Gastroesophageal sphincter (tissue), 4 donors: Measurements from ENCODE around the gene RRP15. TPM values are rescaled to one million over a fixed set of nuclear protein-coding genes. Genes with fewer than 3 reads are reported as not detected.
"Not testable (repeated sequence)": the region's sequence is repeated elsewhere in the genome, so short reads cannot be mapped to it uniquely, and the experiment has no call there.

Experiments used
- ATAC-seq: fragments of 150-250 bp; one replicate; pipeline ENCODE4 v1.9.1; 2016; ENCODE audit warnings: mild to moderate bottlenecking, moderate library complexity
- H3K27ac ChIP-seq, 4 donors: fragments of 200-600 bp; sonication (generic) in 3 of 4; 1 replicate in 3 of 4; 2 replicates in 1 of 4; pipeline ENCODE4 v1.5.1; 2016 to 2019
- H3K27me3 ChIP-seq: fragments of 200-600 bp; sonication (generic); one replicate; pipeline ENCODE4 v1.5.1; 2019
- H3K36me3 ChIP-seq, 2 donors: fragments of 200-600 bp; sonication (generic); one replicate each; pipeline ENCODE4 v1.5.1; 2019; ENCODE audit warnings: control low read depth in 1 of 2
- H3K4me1 ChIP-seq, 3 donors: fragments of 200-600 bp; sonication (generic); 1 replicate in 2 of 3; 2 replicates in 1 of 3; pipeline ENCODE4 v1.5.1; 2016 to 2019; ENCODE audit warnings: control low read depth in 2 of 3
- H3K4me3 ChIP-seq, 2 donors: fragments of 200-600 bp; sonication (generic); one replicate each; pipeline ENCODE4 v1.5.1; 2019; ENCODE audit warnings: mild to moderate bottlenecking in 1 of 2, moderate library complexity in 1 of 2
- H3K9me3 ChIP-seq, 3 donors: fragments of 200-600 bp; sonication (generic); one replicate each; pipeline ENCODE4 v1.5.1; 2017 to 2019; ENCODE audit warnings: control low read depth in 2 of 3
- CTCF ChIP-seq, 4 experiments: fragments of 200-600 bp in 2 of 4; fragments of 450-650 bp in 2 of 4; sonication (generic) in 1 of 4; IDR thresholded peaks; one replicate each; pipeline ENCODE4 v1.5.1; 2017 to 2019; ENCODE audit warnings: antibody characterized with exemption in 4 of 4, mild to moderate bottlenecking in 2 of 4, moderate library complexity in 2 of 4
- EP300 ChIP-seq: sonication (generic); formaldehyde crosslinking; IDR thresholded peaks from one replicate; pipeline ENCODE4 v1.6.1; 2017; ENCODE audit warnings: antibody characterized with exemption, mild to moderate bottlenecking
- POLR2A ChIP-seq, 2 donors: fragments of 450-650 bp; IDR thresholded peaks; one replicate each; pipeline ENCODE4 v1.6.1; 2017; ENCODE audit warnings: antibody characterized with exemption in 2 of 2, mild to moderate bottlenecking in 2 of 2, moderate library complexity in 1 of 2
- POLR2AphosphoS5 ChIP-seq: sonication (generic); formaldehyde crosslinking; IDR thresholded peaks from one replicate; pipeline ENCODE4 v1.6.1; 2017; ENCODE audit warnings: antibody characterized with exemption
- WGBS, 2 donors: methylation state at CpG; one replicate each; pipeline ENCODE4 v1.1.5; 2018; ENCODE audit warnings: low coverage in 1 of 2; 5-methylcytosine and 5-hydroxymethylcytosine counted together
- total RNA-seq, 4 donors: library from RNA; depleted of rRNA; stranded (reverse); fragments of >200 nt; gene quantifications; one replicate each; pipeline ENCODE4 v1.1.0, GENCODE V29; 2016

Gene RRP15
- total RNA-seq, 4 donors from 2014 or later = 7.0 to 13.5 (median 9.4) TPM

GRCh38 chr1:218317061-218317460 is 32.0 kb downstream of the RRP15 start:
- Histone ChIP-seq H3K27me3 (no peaks in the 10 kb centered on the region), H3K4me3 (no peak overlapping the region), H3K4me1 (no peaks in the 10 kb centered on the region), H3K27ac (no peak overlapping the region), H3K9me3 (no peaks in the 10 kb centered on the region), H3K36me3 (peaks cover 0 to 5% of the 10 kb centered on the region in 2 donors)
- 89 to 95% methylated on average over 5 of the region's 5 CpGs for WGBS, 2 donors
- ATAC-seq = no peak
- TF ChIP-seq POLR2AphosphoS5 = no peak
- TF ChIP-seq EP300 = no peak

GRCh38 chr1:218320182-218320581 is 35.1 kb downstream of the RRP15 start:
- not testable (repeated sequence) for H3K4me3 ChIP-seq, H3K27me3 ChIP-seq, H3K27ac ChIP-seq, H3K4me1 ChIP-seq, ATAC-seq, H3K9me3 ChIP-seq
- no CpG with 5 or more reads among the region's 3 CpGs for WGBS, 2 donors
- H3K36me3 ChIP-seq = peaks cover 0 to 26% of the 10 kb centered on the region in 2 donors

- no peak for ATAC-seq
- 92% methylated on average over 14 of the region's 17 CpGs; no CpG with 5 or more reads in 1 of the 2 donors for WGBS, 2 donors
- Histone ChIP-seq H3K4me1 (no peaks in the 10 kb centered on the region), H3K9me3 (no peaks in the 10 kb centered on the region), H3K36me3 (peaks cover 0 to 35% of the 10 kb centered on the region in 2 donors), H3K27ac (no peak overlapping the region), H3K27me3 (no peaks in the 10 kb centered on the region), H3K4me3 (no peak overlapping the region)
- TF ChIP-seq EP300 = no peak
- TF ChIP-seq POLR2A (IDR thresholded peaks at IDR 0.05) = no peak
- no peak for TF ChIP-seq POLR2AphosphoS5
- TF ChIP-seq CTCF (IDR thresholded peaks at IDR 0.05) = no peak
These were observed 37.7 kb downstream of the RRP15 start for GRCh38 chr1:218322762-218323161.

GRCh38 chr1:218323568-218324225 is 38.6 kb downstream of the RRP15 start:
- no peak overlapping the region for H3K4me3 ChIP-seq
- 100% methylated on average over 4 of the region's 21 CpGs; no CpG with 5 or more reads in 1 of the 2 donors for WGBS, 2 donors
- H3K27me3 ChIP-seq = no peaks in the 10 kb centered on the region
- no peaks in the 10 kb centered on the region for H3K9me3 ChIP-seq
- peaks cover 0 to 35% of the 10 kb centered on the region in 2 donors for H3K36me3 ChIP-seq
- no peak for ATAC-seq
- no peaks in the 10 kb centered on the region for H3K4me1 ChIP-seq
- TF ChIP-seq POLR2AphosphoS5 (no peak), CTCF (IDR thresholded peaks at IDR 0.05) (no peak), EP300 (no peak), POLR2A (IDR thresholded peaks at IDR 0.05) (no peak)
- H3K27ac ChIP-seq = no peak overlapping the region

- H3K36me3 ChIP-seq = peaks cover 0 to 35% of the 10 kb centered on the region in 2 donors
- no peak for TF ChIP-seq EP300
- TF ChIP-seq POLR2A (IDR thresholded peaks at IDR 0.05) = no peak
- no peak for TF ChIP-seq POLR2AphosphoS5
- no peak for TF ChIP-seq CTCF (IDR thresholded peaks at IDR 0.05)
- no peak overlapping the region for H3K4me3 ChIP-seq
- H3K27ac ChIP-seq = no peak overlapping the region
- ATAC-seq = no peak
- H3K9me3 ChIP-seq = no peaks in the 10 kb centered on the region
- H3K27me3 ChIP-seq = no peaks in the 10 kb centered on the region
- 92 to 100% methylated on average over 2 to 5 of the region's 20 CpGs for WGBS, 2 donors
- no peaks in the 10 kb centered on the region for H3K4me1 ChIP-seq
These were observed 39.1 kb downstream of the RRP15 start for GRCh38 chr1:218324226-218324580.

- ATAC-seq = no peak
- H3K27me3 ChIP-seq = no peaks in the 10 kb centered on the region
- H3K36me3 ChIP-seq = peaks cover 0 to 27% of the 10 kb centered on the region in 2 donors
- H3K4me3 ChIP-seq = no peak overlapping the region
- 60 to 98% methylated on average over 2 to 3 of the region's 3 CpGs for WGBS, 2 donors
- no peaks in the 10 kb centered on the region for H3K9me3 ChIP-seq
- no peak for TF ChIP-seq EP300
- TF ChIP-seq POLR2AphosphoS5 = no peak
- TF ChIP-seq CTCF (IDR thresholded peaks at IDR 0.05) = no peak
- TF ChIP-seq POLR2A (IDR thresholded peaks at IDR 0.05) = no peak
- H3K27ac ChIP-seq = no peak overlapping the region
- no peaks in the 10 kb centered on the region for H3K4me1 ChIP-seq
These were observed 43.7 kb downstream of the RRP15 start for GRCh38 chr1:218328769-218329168.
